ENCODE results near the gene CAPNS2.
"Not testable (repeated sequence)": the region's sequence is repeated elsewhere in the genome, so short reads cannot be mapped to it uniquely, and the experiment has no call there.

CAPNS2 gene

GRCh38 chr16:55565086-55565485 is 1.4 kb upstream of the CAPNS2 start:
- intact Hi-C loops (cut with DNase I), result no loop called here
- DNase-seq, result no peak

- intact Hi-C loops (cut with DNase I), result no loop called here
- no peak for DNase-seq
Observed at GRCh38 chr16:55567382-55567781, 898 bp downstream of the CAPNS2 start.

GRCh38 chr16:55568207-55568606 is 1.7 kb downstream of the CAPNS2 start:
- no peak for DNase-seq
- intact Hi-C loops (cut with DNase I), result no loop called here

GRCh38 chr16:55569025-55569424 is 2.5 kb downstream of the CAPNS2 start:
- DNase-seq, result no peak
- intact Hi-C loops (cut with DNase I), result no loop called here

- intact Hi-C loops (cut with DNase I), result no loop called here
- no peak for DNase-seq
Observed at GRCh38 chr16:55570159-55570558, 3.7 kb downstream of the CAPNS2 start.

- no peak for DNase-seq
- intact Hi-C loops (cut with DNase I), result no loop called here
Observed at GRCh38 chr16:55571191-55571897, 4.9 kb downstream of the CAPNS2 start.

- no peak for DNase-seq
- intact Hi-C loops (cut with DNase I), result no loop called here
Observed at GRCh38 chr16:55572439-55572838, 6.0 kb downstream of the CAPNS2 start.

GRCh38 chr16:55574811-55575210 is 8.3 kb downstream of the CAPNS2 start:
- intact Hi-C loops (cut with DNase I), result no loop called here
- no peak for DNase-seq

GRCh38 chr16:55575496-55575895 is 9.0 kb downstream of the CAPNS2 start:
- no peak for DNase-seq
- intact Hi-C loops (cut with DNase I), result no loop called here

GRCh38 chr16:55576384-55576783 is 9.9 kb downstream of the CAPNS2 start:
- intact Hi-C loops (cut with DNase I), result no loop called here
- no peak for DNase-seq

- intact Hi-C loops (cut with DNase I), result no loop called here
- no peak for DNase-seq
Observed at GRCh38 chr16:55577887-55578286, 11.4 kb downstream of the CAPNS2 start.

- intact Hi-C loops (cut with DNase I), result loop anchor here (10.0 kb wide), 1 partner anchor 49 kb away; no protein-coding TSS in a partner anchor
- no peak for DNase-seq
Observed at GRCh38 chr16:55585631-55586030, 19.1 kb downstream of the CAPNS2 start.

GRCh38 chr16:55588799-55589198 is 22.3 kb downstream of the CAPNS2 start:
- no peak for DNase-seq
- intact Hi-C loops (cut with DNase I), result loop anchor here (10.0 kb wide), 1 partner anchor 46 kb away; no protein-coding TSS in a partner anchor

GRCh38 chr16:55592306-55592705 is 25.8 kb downstream of the CAPNS2 start:
- intact Hi-C loops (cut with DNase I), result no loop called here

GRCh38 chr16:55597928-55598327 is 31.4 kb downstream of the CAPNS2 start:
- intact Hi-C loops (cut with DNase I), result no loop called here
- no peak for DNase-seq

More at GRCh38 chr16:55592306-55592705, 25.8 kb downstream of the CAPNS2 start:
- DNase-seq, result no peak

- intact Hi-C loops (cut with DNase I), result no loop called here
- DNase-seq, result no peak
Observed at GRCh38 chr16:55605754-55606336, 39.4 kb downstream of the CAPNS2 start.

GRCh38 chr16:55613613-55614335 is 47.3 kb downstream of the CAPNS2 start:
- DNase-seq, result no peak
- intact Hi-C loops (cut with DNase I), result no loop called here

- no peak for DNase-seq
- intact Hi-C loops (cut with DNase I), result no loop called here
Observed at GRCh38 chr16:55615071-55615470, 48.6 kb downstream of the CAPNS2 start.

- DNase-seq; intact Hi-C loops (cut with DNase I): not testable (repeated sequence)
Observed at GRCh38 chr16:55615670-55616069, 49.2 kb downstream of the CAPNS2 start.

Measured in posterior cingulate gyrus (tissue), 11 donors.